ENCODE results near the gene RAB21. TPM values are rescaled to one million over a fixed set of nuclear protein-coding genes. Genes with fewer than 3 reads are reported as not detected.

Gene RAB21
- total and polyA plus RNA-seq, 2 of the 13 experiments (the other 11 are each of a cell fraction or from before 2014, with no cell fraction given), result 4.4 to 50.9 TPM

DNA sequence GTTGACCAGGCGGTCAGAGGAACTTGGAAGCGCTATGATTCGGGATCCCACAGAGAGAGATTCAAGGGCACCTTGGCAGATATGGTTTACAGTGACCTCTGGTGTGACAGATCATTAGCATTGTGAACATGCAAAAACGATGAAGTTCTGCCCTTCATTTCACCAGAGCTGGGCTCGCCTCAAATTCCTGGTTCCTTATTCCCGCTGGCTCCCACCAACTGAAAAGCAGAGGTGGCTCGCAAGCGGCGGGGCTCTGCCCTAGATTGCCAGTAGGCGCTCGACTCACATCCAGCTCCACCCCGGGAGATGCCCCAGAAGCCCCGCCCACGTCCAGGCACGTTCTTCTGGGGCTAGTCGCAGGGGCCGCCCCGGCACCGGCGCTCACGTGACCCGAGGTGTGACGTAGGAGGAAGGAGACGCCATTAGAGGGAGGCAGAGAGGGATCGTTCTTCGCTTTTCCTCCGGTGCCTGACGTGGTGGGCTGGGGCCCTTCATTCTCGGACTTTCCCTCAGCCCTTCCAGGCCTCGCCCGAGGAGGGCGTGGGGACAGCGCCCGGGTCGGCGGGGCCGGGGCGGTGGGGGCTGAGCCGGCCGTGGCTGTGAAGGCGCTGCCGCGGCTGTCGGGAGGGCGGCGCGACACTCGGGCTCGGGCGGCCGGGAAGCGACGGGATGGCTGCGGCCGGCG is at the start of gene RAB21 (continued):
- TF ChIP-seq, protein P1, sequence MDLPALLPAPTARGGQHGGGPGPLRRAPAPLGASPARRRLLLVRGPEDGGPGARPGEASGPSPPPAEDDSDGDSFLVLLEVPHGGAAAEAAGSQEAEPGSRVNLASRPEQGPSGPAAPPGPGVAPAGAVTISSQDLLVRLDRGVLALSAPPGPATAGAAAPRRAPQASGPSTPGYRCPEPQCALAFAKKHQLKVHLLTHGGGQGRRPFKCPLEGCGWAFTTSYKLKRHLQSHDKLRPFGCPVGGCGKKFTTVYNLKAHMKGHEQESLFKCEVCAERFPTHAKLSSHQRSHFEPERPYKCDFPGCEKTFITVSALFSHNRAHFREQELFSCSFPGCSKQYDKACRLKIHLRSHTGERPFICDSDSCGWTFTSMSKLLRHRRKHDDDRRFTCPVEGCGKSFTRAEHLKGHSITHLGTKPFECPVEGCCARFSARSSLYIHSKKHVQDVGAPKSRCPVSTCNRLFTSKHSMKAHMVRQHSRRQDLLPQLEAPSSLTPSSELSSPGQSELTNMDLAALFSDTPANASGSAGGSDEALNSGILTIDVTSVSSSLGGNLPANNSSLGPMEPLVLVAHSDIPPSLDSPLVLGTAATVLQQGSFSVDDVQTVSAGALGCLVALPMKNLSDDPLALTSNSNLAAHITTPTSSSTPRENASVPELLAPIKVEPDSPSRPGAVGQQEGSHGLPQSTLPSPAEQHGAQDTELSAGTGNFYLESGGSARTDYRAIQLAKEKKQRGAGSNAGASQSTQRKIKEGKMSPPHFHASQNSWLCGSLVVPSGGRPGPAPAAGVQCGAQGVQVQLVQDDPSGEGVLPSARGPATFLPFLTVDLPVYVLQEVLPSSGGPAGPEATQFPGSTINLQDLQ (CRISPR knock-in tag; IDR thresholded peaks at IDR 0.05), result no peak
- TF ChIP-seq, protein P2, sequence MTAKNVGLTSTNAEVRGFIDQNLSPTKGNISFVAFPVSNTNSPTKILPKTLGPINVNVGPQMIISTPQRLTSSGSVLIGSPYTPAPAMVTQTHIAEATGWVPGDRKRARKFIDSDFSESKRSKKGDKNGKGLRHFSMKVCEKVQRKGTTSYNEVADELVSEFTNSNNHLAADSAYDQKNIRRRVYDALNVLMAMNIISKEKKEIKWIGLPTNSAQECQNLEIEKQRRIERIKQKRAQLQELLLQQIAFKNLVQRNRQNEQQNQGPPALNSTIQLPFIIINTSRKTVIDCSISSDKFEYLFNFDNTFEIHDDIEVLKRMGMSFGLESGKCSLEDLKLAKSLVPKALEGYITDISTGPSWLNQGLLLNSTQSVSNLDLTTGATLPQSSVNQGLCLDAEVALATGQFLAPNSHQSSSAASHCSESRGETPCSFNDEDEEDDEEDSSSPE (CRISPR knock-in tag; IDR thresholded peaks at IDR 0.05), result peak; percentile 52; the same call in 1 of the 2 replicates
- TF ChIP-seq FOXP1 (IDR thresholded peaks at IDR 0.05) (no peak), FOXP1 (CRISPR knock-in tag; IDR thresholded peaks at IDR 0.05) (0 out of 2 replicates have a peak, but pooled peaks have one; percentile 19), GABPA (IDR thresholded peaks at IDR 0.05; ENCODE audit: low read depth, low read length) (no peak), GABPA (CRISPR knock-in tag; IDR thresholded peaks at IDR 0.05; ENCODE audit: low read depth) (peak; percentile 47; the same call in 1 of the 2 replicates), KLF16 (CRISPR knock-in tag; IDR thresholded peaks at IDR 0.05) (peak in 1 of 2 experiments; percentile 59; a peak in 2 of 4 replicates), ZNF619 (CRISPR knock-in tag; IDR thresholded peaks at IDR 0.05) (0 out of 2 replicates have a peak, but pooled peaks have one; percentile 40), ZNF782 (CRISPR knock-in tag; IDR thresholded peaks at IDR 0.05; ENCODE audit: borderline replicate concordance) (peak; percentile 83; the same call in 1 of the 2 replicates), ZNF251 (CRISPR knock-in tag; IDR thresholded peaks at IDR 0.05) (no peak), MAFG (CRISPR knock-in tag; IDR thresholded peaks at IDR 0.05) (no peak), ZNF547 (CRISPR knock-in tag; IDR thresholded peaks at IDR 0.05) (0 out of 2 replicates have a peak, but pooled peaks have one; percentile 26), MYC (CRISPR knock-in tag; IDR thresholded peaks at IDR 0.05; ENCODE audit: borderline replicate concordance) (peak; percentile 79), HNF4A (CRISPR knock-in tag; IDR thresholded peaks at IDR 0.05) (no peak), ZNF607 (CRISPR knock-in tag; IDR thresholded peaks at IDR 0.05; ENCODE audit: borderline replicate concordance) (peak; percentile 56; the same call in 1 of the 2 replicates), HNRNPLL (IDR thresholded peaks at IDR 0.05; ENCODE audit: low read depth, low read length, poor library complexity, severe bottlenecking) (peak; percentile 36), TARDBP (CRISPR knock-in tag; IDR thresholded peaks at IDR 0.05) (peak; percentile 71; the same call in 1 of the 2 replicates)
- TF ChIP-seq, protein P3, sequence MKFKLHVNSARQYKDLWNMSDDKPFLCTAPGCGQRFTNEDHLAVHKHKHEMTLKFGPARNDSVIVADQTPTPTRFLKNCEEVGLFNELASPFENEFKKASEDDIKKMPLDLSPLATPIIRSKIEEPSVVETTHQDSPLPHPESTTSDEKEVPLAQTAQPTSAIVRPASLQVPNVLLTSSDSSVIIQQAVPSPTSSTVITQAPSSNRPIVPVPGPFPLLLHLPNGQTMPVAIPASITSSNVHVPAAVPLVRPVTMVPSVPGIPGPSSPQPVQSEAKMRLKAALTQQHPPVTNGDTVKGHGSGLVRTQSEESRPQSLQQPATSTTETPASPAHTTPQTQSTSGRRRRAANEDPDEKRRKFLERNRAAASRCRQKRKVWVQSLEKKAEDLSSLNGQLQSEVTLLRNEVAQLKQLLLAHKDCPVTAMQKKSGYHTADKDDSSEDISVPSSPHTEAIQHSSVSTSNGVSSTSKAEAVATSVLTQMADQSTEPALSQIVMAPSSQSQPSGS (CRISPR knock-in tag; IDR thresholded peaks at IDR 0.05), result peak; percentile 67
- TF ChIP-seq, protein P4, sequence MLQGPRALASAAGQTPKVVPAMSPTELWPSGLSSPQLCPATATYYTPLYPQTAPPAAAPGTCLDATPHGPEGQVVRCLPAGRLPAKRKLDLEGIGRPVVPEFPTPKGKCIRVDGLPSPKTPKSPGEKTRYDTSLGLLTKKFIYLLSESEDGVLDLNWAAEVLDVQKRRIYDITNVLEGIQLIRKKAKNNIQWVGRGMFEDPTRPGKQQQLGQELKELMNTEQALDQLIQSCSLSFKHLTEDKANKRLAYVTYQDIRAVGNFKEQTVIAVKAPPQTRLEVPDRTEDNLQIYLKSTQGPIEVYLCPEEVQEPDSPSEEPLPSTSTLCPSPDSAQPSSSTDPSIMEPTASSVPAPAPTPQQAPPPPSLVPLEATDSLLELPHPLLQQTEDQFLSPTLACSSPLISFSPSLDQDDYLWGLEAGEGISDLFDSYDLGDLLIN (CRISPR knock-in tag; IDR thresholded peaks at IDR 0.05; ENCODE audit: borderline replicate concordance), result peak; percentile 61; the same call in 1 of the 2 replicates
- TF ChIP-seq, protein P5, sequence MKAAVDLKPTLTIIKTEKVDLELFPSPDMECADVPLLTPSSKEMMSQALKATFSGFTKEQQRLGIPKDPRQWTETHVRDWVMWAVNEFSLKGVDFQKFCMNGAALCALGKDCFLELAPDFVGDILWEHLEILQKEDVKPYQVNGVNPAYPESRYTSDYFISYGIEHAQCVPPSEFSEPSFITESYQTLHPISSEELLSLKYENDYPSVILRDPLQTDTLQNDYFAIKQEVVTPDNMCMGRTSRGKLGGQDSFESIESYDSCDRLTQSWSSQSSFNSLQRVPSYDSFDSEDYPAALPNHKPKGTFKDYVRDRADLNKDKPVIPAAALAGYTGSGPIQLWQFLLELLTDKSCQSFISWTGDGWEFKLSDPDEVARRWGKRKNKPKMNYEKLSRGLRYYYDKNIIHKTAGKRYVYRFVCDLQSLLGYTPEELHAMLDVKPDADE (CRISPR knock-in tag; IDR thresholded peaks at IDR 0.05), result no peak
- TF ChIP-seq, protein P6, sequence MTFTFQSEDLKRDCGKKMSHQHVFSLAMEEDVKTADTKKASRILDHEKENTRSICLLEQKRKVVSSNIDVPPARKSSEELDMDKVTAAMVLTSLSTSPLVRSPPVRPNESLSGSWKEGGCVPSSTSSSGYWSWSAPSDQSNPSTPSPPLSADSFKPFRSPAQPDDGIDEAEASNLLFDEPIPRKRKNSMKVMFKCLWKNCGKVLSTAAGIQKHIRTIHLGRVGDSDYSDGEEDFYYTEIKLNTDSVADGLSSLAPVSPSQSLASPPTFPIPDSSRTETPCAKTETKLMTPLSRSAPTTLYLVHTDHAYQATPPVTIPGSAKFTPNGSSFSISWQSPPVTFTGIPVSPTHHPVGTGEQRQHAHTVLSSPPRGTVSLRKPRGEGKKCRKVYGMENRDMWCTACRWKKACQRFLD (CRISPR knock-in tag; IDR thresholded peaks at IDR 0.05; ENCODE audit: borderline replicate concordance), result 0 out of 2 replicates have a peak, but pooled peaks have one; percentile 25

All from HepG2 (cell line).